ENCODE measurements around the gene OXNAD1. TPM values are rescaled to one million over a fixed set of nuclear protein-coding genes. Genes with fewer than 3 reads are reported as not detected.
"Not testable (repeated sequence)": the region's sequence is repeated elsewhere in the genome, so short reads cannot be mapped to it uniquely, and the experiment has no call there.

The OXNAD1 gene
- total RNA-seq, 1 donor from 2014 or later, result 6.8 TPM

DNA sequence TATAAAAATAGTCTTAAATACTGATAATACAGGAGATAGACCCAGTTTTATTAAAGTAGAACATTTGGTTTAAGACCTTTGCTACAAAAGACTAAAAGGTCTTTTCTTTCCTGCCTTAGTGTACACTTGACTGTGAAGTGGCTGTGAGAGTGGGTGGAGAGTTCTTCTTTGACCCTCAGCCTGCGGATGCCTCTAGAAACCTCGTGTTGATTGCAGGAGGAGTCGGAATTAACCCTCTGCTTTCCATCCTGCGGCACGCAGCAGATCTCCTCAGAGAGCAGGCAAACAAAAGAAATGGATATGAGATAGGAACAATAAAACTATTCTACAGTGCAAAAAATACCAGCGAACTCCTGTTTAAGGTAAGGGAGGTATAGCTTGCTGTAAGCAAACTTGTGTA lies 36.5 kb downstream of the OXNAD1 start:
- DNase-seq (ENCODE audit: extremely low read depth, low read depth, low spot score), result no peak

DNA sequence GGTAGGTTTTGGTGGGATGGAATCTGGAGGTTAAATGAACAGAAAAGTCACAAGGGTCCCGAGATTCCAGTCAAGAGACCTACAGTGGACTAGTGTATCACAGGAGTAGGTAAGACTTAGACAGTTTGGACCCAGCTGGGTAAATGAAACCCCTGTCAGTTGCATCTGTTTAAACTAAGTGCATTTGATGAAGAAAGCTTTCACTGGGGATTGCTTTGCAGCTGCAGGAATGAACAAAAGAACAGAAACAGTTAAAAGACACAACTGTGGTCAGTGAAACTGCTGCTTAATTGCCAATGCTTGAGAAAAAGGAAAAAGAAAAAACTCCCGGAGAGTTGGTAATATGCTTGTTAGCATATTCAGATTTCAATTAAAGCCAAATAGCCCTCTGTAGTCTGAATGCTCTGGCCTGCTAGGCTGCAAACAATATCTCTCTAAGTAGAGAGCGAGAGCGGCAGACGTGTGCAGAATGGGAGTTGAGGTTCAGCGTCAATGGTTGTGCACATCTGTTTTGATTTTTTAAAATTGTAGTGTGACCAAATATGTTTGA lies 37.1 kb downstream of the OXNAD1 start:
- DNase-seq (ENCODE audit: extremely low read depth, low read depth, low spot score), result no peak

DNA sequence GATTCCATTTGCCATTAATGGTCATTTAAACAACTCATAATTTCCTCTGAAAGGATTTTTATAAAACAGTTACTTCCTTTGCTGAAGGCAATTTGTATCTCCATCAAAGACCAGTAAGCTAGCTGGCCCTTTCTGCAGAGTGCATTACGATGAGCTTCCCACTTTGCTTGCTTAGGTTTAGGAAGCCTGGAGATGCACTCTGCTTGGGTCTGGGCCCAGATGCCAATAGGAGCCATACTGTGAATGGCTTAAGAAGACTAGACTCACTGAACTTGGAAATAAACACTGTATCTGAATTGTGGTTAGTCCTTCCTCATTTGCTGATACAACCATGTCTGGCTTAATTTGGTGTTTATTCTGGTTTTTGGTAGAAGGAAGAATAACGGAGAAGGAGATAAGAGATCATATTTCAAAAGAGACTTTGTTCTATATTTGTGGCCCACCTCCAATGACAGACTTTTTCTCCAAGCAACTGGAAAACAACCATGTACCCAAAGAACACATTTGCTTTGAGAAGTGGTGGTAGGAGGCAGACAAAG lies 38.1 kb downstream of the OXNAD1 start:
- no peak for DNase-seq (ENCODE audit: extremely low read depth, low read depth, low spot score)

DNA sequence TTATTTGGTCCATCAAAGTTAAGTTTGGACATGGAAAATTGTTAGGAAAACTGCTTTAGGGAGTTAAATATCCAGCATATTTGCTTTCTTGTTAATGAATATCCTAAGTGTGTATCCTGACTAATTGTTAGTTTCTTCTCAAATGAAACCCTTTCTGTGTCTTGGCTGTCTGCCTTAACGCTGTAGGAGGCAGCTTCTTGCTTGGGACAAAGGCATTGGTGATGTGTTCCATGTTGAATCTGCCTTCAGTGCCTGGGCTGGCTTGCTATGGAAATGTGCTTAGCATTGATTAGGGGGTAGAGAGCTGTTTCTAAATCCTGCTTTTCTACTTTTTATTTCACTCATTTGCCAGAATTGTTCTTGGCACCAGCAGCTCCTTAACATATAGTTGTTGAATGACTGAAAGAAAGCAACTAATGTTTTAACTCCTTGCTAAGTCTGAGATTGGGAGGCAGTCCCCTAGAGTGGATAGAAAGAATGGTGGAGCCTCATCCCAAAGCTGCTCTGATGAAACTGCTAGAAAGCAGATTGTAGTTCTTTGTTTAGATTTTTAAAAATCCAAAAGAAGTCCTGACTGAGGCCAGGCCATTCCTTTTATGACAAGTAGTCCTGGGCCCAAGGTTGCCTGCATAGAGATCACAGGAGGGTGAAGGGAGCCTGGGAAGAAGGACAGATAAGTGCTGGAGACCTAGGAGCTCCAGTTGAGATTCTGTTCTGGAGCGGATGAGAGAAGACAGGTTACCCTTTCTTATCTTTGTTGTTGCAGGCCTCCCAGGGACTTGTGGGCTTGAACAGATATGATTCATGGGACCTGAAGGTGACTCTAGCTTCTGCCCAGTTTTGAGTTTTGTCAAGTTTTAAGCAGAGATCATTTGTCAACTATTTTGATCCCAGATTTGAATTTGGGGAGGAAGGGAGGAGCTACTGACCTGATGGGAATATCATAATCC lies 39.3 kb downstream of the OXNAD1 start:
- no peak for DNase-seq (ENCODE audit: extremely low read depth, low read depth, low spot score)

DNA sequence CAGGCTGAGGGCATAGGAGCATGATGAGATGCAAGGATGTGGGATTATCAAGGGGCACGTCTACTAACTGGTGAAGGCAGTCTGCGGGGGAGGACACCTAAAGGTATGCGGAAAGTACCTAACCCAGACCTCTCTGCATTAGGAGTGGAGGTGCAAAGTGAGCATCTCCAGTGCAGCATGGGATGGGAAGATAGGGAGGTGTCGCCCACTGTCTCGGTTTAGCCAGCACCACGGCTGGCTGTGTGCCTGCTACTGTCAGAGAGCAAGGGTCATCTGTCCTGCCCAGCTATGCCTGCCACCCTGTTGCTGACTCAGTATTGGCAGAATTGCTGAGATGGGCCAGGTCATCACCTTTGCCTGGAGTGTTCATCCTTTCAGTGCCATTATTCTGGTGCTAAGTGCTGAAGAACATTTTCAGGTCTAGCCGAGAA lies 40.1 kb downstream of the OXNAD1 start:
- no peak for DNase-seq (ENCODE audit: extremely low read depth, low read depth, low spot score)

DNA sequence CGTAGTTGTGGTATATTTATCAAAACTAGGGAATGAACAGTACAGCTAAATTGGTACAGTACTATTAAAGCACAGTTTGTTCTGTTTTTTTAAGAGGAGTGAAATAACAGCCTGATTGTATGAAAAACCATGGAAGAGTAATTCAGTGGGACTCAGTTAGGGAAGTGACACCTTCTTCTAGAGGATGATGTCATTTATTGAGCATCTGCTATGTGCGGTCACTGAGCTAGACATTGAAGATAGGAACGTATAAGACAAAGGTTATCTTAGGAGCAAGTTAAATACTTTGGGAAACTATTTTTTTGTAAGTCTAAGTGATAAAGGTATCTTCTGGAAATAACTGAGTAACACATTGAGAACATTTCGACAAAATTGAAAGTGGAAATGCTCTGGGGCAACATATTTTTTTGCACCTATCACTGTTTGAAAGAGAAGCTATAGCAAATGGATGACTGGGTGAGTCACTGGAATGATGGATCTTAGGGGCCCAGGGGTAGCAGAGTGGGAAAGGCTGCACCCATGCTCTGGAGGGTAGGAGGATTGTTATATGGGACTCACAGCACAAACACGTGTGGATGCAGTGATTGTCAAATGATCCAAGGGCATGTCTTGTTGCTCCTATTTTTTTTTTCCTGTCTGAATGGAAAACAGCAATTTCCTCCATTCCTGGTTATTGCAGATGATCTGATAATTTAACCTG lies 43.0 kb downstream of the OXNAD1 start:
- DNase-seq (ENCODE audit: extremely low read depth, low read depth, low spot score), result no peak

DNA sequence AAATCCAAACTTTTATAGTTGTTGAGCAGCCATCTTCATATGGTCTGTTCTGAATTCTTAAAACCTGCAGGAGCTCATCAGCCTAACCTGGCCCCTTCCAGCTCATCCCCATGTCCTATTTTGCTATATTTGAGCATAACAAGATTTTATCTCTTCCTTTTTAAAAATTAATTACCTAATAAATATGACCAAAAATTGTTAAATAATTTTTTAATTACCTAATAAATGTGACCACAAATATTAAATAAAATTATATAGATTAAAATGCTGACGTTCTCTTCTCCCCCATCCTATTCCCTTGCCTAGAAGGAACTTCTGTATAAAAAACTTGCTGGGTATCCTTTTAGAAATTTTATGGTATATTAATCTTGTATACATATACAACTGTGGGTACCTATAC lies 43.7 kb downstream of the OXNAD1 start:
- no peak for DNase-seq (ENCODE audit: extremely low read depth, low read depth, low spot score)

DNA sequence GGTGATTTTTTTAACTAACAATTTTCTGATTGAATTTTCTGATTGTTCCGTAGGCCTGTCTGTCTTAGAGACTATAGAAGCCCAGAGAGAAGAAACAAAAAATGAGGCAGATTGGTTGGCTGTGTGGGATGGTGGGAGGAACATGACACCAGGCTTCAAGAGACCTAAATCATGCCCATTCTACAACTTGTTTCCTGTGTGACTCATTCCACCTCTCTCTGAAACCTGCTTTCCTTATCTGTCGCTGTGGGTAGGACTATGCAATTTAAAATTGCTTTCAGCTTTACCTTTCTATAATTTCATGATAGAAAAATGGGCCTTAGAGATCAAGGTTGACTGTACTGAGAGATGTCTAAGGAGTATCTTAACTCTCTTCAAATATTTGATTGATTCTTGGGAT lies 44.5 kb downstream of the OXNAD1 start:
- DNase-seq (ENCODE audit: extremely low read depth, low read depth, low spot score), result no peak

DNA sequence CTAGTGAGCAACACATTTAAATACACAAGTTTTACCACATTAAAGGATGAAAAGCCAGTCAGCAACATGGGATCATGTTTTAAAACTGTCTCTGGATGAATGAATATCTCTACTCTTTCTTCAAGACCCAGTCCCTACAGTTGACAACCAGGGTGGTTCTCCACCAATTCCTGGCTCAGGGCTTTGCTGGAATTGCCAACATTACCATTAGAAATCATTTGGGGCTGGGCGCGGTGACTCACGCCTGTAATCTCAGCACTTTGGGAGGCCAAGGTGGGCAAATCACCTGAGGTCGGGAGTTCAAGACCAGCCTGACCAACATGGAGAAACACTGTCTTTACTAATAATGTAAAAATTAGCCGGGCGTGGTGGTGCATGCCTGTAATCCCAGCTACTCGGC lies 45.5 kb downstream of the OXNAD1 start:
- not testable (repeated sequence) for DNase-seq (ENCODE audit: extremely low read depth, low read depth, low spot score)

DNA sequence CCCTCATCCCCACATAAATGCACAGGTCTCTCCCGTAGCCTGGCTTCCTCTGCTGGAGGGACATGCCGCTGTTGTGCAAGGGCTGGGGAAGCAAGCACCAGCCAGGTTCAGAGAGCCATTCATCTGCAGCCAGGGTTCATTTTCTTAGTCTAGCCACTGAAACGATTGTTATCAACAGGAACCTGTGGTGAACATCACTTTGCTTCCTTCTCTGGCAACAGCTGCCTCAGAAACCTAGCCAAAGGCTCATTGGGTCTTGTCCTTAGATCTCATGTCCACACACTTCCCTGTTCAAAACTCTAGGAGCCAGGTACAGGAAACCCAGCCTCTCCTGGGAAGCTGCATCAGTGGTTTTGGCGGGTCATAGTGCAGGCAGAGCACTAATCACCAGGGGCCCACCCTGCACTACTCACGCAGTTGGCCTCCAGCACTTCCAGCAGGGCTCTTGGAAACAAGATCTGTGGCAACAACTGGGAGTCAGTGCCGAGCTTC lies 47.0 kb downstream of the OXNAD1 start:
- no peak for DNase-seq (ENCODE audit: extremely low read depth, low read depth, low spot score)

DNA sequence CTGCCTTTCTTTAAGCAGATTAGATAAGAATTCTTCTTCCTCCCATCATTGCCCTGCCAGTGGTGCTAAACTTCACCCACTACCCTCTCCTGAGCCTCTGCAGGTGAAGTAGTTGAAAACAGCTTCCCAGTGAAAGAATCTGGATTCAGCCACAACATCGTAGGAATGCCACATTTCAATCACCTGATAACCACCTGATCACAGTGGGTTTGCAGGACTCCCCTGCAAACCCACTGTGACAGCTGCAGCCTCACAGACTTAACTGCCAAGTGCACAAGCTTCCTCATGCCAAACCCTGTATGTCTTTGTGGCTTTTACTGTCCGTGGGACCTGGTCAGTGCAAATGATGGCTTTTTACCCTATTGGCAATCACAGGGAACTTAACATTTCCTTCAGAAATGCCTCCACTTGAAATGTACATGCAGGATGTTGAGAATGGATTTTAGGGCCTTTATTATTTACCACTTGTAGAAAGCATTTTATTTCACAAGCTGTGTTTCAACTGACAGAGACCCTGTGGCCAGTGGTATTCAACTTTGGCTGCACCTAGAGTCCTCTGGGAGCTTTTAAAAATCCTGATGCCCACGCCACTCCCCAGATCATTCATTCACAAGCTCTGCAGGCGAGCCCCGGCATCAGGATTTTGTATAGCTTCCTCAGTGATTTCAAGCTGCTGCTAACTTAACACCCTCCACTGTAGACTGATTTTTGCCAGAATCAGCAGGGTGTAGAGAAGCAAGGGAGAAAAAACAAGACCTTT lies 49.1 kb downstream of the OXNAD1 start:
- DNase-seq (ENCODE audit: extremely low read depth, low read depth, low spot score), result no peak

DNA sequence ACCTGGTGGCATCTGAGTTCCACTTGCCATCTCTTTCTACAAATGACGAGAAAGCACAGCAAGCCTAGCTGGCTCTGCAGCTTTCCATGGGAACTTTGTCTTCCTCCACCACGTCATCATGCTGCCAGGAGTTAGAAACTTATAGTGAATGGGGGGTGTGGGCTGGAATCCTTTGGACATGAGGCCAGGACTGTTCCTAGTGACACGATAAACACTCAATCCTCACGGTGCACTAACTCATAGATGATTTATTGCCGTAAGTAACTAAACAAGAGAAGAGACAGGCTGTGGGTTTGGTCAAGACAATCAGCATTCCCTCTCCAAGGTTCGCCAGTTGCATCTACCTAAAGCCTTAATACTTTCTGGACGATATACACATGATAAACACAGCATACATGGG lies 50.6 kb downstream of the OXNAD1 start:
- DNase-seq (ENCODE audit: extremely low read depth, low read depth, low spot score), result no peak

DNA sequence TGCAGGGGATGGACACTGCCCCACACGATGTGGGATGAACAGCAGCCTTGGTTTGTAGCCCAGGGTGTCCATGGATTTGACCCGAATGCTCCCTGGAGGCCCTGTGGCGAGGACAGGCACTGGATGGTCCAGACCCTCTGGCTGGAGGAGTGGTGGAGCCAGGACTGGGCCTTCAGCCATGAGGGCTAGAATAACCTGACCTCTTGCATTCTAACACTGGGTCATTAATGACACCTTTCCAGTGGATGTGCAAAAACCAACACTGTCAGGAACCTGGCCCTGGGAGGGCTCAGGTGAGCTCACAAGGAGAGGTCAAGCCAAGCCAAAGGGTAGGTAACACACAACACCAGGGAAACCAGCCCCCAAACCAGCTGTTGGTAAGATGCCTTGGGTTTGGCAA lies 51.4 kb downstream of the OXNAD1 start:
- no peak for DNase-seq (ENCODE audit: extremely low read depth, low read depth, low spot score)

DNA sequence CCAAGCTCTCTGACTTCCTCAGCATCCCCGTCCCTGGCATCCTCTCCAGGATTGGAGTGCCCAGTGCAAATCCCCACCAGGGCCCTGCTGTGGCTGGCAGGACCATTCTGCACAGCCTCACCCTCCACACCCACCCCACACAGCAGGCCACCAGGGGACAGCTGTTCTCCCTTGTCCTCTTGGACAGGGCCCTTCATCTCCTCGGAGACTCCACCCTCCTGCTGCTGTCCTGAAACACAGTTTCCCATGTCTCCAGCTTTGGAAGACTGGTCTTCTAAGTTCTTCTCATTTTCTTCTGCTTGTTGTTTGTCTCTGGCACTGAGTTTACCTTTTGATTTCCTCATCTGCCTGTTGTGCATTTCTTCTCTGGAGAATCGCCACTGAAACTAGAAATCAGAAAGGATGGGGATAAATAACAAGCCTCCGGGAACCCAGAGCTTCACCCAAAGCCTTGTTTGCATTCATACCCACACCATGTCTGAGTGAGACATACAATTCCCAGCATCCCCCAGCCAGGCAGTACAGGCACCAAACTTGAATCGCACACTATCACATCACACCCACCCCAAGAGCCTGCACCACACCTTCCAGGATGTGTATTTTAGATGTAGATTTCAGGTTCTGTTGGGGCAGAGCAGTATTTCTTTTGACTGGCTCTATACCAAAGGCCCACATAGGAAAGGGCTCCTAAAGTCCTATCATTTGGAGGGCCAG lies 52.0 kb downstream of the OXNAD1 start:
- no peak for DNase-seq (ENCODE audit: extremely low read depth, low read depth, low spot score)

DNA sequence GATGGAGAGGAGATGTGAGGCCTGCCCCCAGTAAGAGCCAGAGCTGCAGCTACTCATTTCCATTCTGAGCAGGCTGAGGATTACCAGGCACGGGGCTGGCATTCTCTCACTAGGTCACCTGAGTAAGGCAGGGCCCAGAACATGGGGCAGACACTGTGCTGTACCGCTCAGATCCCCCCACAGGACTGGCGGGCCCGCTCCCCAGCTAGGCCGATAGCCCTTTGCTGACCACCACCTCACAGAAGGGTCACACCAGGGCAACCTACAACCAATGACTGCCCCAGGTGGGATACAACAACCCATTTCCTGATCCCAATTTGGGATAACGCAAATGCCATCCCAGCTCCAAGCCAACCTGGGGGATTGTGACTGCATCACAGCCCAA lies 52.5 kb downstream of the OXNAD1 start:
- DNase-seq (ENCODE audit: extremely low read depth, low read depth, low spot score), result no peak

DNA sequence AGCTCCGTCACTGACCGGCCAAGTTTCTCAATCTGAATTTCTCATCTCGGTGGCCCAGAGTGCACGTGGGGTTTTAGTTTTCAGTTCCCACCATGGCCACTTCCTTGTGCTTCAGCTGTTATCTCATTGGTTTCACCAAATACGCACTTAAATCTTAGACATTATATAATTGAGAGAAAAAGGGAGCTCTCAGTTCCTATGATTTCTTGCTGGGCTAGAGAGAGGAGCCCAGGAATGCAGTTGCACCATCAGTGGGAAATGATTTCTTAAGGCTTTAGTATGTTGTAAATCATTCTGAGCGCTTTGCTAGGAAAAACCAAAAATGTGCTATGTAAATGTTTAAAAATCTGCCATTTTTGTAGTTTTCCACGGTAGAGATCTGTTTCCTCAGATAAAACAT lies 53.2 kb downstream of the OXNAD1 start:
- no peak for DNase-seq (ENCODE audit: extremely low read depth, low read depth, low spot score)

DNA sequence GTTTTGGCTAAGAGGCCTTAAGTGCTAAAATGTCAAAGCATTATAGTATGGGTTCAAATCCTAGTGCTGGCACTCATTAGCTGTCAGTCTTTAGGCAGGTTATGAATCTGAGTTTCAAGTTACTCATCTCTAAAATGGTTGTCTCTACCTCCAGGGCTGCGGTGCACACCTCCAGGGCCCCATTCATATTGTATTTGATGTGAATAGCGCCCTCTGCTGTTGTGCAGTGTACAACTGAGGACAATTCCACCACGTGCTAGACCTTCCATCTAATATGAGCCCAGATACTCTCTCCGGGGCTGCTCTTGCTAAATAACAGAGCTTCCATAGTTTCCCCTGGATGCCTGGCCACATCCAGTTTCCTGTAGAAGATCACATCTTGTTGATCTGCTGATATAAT lies 54.3 kb downstream of the OXNAD1 start:
- DNase-seq (ENCODE audit: extremely low read depth, low read depth, low spot score), result no peak

DNA sequence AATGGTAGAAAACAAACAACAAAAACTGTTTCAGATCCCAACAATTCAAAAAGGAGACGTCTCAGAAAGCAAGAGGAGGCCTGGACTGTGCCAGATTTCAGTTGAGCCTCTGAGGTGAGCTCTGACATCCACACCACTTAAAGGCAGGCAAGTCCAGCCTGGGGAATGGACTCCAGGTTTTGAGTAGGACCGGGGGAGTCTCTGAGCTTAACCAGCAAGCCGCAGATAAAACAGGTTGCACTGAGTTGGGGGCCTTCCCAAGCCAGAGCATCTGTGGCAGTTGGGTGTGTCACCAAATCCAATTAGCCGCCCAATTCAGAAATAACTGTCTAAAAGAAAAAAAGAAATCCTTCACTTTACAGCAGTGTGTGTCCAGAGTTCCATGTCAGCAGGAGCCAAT lies 54.7 kb downstream of the OXNAD1 start:
- DNase-seq (ENCODE audit: extremely low read depth, low read depth, low spot score), result no peak

DNA sequence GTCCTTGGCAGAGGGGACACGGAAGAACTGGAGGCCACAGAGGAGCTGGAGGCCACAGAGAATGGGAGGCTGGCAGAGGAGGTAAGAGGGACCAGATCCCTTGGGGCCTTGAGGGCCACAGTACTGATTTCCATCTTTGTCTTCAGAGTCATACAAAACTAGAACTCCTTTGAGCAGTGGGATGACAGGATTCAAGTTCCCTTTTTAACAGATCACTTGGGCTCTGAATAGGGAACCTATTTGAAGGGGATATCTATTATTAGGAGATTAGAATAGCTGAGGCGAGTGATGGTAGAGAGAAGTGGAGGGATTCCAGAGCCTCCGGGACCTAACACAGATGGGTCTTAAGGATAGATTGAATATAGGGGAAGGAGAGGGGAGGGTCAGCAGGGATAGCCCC lies 55.7 kb downstream of the OXNAD1 start:
- DNase-seq (ENCODE audit: extremely low read depth, low read depth, low spot score), result no peak

DNA sequence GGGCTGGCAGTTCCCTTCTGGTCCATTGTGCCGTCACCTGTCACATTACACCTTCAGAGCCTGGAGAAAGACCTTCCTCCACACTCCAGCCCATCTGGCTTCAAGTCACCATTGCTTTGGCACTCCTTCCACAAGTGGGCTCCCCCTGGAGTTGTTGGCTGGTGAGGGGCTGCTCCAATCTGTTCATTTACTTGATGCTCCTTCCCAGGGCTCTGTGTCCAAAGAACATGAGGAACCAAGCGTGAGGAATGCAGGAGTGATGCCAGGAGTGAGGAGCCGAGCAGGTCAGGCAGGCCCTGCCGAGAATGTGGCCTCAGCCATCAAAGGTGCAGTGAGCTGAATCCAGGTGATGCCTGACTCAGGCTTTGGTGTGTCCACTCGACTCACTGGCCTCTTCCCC lies 57.2 kb downstream of the OXNAD1 start:
- no peak for DNase-seq (ENCODE audit: extremely low read depth, low read depth, low spot score)
